Ureter (tissue), 1 donor: ENCODE results near the gene RAB6A. TPM values are rescaled to one million over a fixed set of nuclear protein-coding genes. Genes with fewer than 3 reads are reported as not detected.
"Not testable (repeated sequence)": the region's sequence is repeated elsewhere in the genome, so short reads cannot be mapped to it uniquely, and the experiment has no call there.

Experiments used
- DNase-seq: peaks from one replicate; pipeline ENCODE4 v3.0.0-alpha.2; 2020; ENCODE audit warnings: low spot score
- total RNA-seq: library from RNA; stranded (reverse); gene quantifications from one replicate; pipeline ENCODE4 v1.2.4, GENCODE V29; 2023
- donor health status: DM: yes; HTN: yes; CAD: no.

Gene RAB6A
- total RNA-seq, 1 donor from 2014 or later, result 121 TPM

- DNase-seq, result no peak
Measured at GRCh38 chr11:73762732-73763131, 1.9 kb upstream of the RAB6A start.

GRCh38 chr11:73761403-73761945 lies 600 bp upstream of the RAB6A start:
- peak; percentile 49 for DNase-seq

- peak; percentile 55 for DNase-seq
Measured at GRCh38 chr11:73760135-73760678, 667 bp downstream of the RAB6A start.

GRCh38 chr11:73759610-73760134 lies 1.2 kb downstream of the RAB6A start:
- DNase-seq, result no peak

- no peak for DNase-seq
Measured at GRCh38 chr11:73758451-73758850, 2.4 kb downstream of the RAB6A start.

GRCh38 chr11:73757598-73757997 lies 3.3 kb downstream of the RAB6A start:
- no peak for DNase-seq

GRCh38 chr11:73755670-73756069 lies 5.2 kb downstream of the RAB6A start:
- DNase-seq, result no peak

GRCh38 chr11:73753938-73754337 lies 6.9 kb downstream of the RAB6A start:
- DNase-seq, result no peak

- DNase-seq, result no peak
Measured at GRCh38 chr11:73752903-73753302, 8.0 kb downstream of the RAB6A start.

GRCh38 chr11:73752216-73752867 lies 8.5 kb downstream of the RAB6A start:
- DNase-seq, result no peak

GRCh38 chr11:73750862-73751261 lies 10.0 kb downstream of the RAB6A start:
- not testable (repeated sequence) for DNase-seq

GRCh38 chr11:73750228-73750627 lies 10.6 kb downstream of the RAB6A start:
- DNase-seq, result no peak

- DNase-seq, result no peak
Measured at GRCh38 chr11:73749118-73749517, 11.8 kb downstream of the RAB6A start.

- DNase-seq, result no peak
Measured at GRCh38 chr11:73748300-73748699, 12.6 kb downstream of the RAB6A start.

- DNase-seq, result no peak
Measured at GRCh38 chr11:73747762-73748161, 13.1 kb downstream of the RAB6A start.

GRCh38 chr11:73746701-73747100 lies 14.2 kb downstream of the RAB6A start:
- DNase-seq, result no peak

GRCh38 chr11:73743045-73743444 lies 17.8 kb downstream of the RAB6A start:
- no peak for DNase-seq

- not testable (repeated sequence) for DNase-seq
Measured at GRCh38 chr11:73735959-73736358, 24.9 kb downstream of the RAB6A start.

GRCh38 chr11:73734993-73735392 lies 25.9 kb downstream of the RAB6A start:
- no peak for DNase-seq

- not testable (repeated sequence) for DNase-seq
Measured at GRCh38 chr11:73734011-73734410, 26.9 kb downstream of the RAB6A start.

- DNase-seq, result not testable (repeated sequence)
Measured at GRCh38 chr11:73732936-73733335, 27.9 kb downstream of the RAB6A start.

GRCh38 chr11:73729594-73730206 lies 31.2 kb downstream of the RAB6A start:
- DNase-seq, result no peak

GRCh38 chr11:73728000-73728399 lies 32.9 kb downstream of the RAB6A start:
- DNase-seq, result no peak
